HFF-Myc (cell line): ENCODE results near the gene PSMB4.
"Not testable (repeated sequence)": the region's sequence is repeated elsewhere in the genome, so short reads cannot be mapped to it uniquely, and the experiment has no call there.

Experiments used
- DNase-seq: peaks from one replicate; pipeline ENCODE4 v3.0.0-alpha.2; 2011; ENCODE audit warnings: low read depth; ENCODE audit errors: extremely low read depth
- H3K4me3 ChIP-seq: replicated peaks from 2 replicates; pipeline ENCODE4 v1.5.1; 2011; ENCODE audit warnings: low read depth, mild to moderate bottlenecking, control low read depth, low read length
- TF ChIP-seq, protein P1 (sequence below): IDR thresholded peaks from 2 replicates; pipeline ENCODE4 v1.5.1; 2012; ENCODE audit warnings: mild to moderate bottlenecking, low read depth, low read length, control low read depth; ENCODE audit errors: missing control alignments

Gene PSMB4

DNA sequence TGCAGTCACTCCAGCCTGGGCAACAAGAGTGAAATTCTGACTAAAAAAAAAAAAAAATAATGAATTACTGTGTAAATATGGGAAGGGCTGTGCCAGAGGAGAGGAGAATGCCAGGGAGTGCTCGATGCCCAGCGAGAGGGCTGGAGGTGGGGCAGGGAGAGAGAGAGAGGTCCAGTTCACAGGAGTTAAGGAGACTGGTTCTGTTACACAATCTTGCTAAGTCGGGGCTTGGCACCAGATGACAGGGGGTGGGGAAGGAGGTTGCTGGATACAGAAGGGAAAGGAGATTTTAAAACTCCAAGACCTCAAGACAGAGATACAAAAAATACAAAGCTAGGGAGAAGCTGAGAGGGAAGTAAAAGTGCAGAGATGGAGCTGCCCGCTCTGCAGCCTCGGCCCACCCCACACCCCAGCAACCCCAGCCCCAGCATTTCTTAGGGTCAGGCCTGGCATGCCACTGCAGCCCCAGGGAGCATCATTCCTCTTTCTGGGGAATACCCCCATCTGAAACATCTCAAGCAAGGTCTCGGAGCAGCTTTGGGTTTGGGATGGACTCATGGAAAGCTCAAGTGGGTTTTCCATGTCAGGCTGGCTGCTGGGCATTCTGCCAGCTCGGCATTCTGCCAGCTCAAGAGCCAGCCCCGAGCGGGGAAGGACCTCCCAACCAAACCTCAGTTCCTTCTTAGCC, 27.9 kb upstream of the PSMB4 start:
- DNase-seq = no peak
- TF ChIP-seq, protein P1, sequence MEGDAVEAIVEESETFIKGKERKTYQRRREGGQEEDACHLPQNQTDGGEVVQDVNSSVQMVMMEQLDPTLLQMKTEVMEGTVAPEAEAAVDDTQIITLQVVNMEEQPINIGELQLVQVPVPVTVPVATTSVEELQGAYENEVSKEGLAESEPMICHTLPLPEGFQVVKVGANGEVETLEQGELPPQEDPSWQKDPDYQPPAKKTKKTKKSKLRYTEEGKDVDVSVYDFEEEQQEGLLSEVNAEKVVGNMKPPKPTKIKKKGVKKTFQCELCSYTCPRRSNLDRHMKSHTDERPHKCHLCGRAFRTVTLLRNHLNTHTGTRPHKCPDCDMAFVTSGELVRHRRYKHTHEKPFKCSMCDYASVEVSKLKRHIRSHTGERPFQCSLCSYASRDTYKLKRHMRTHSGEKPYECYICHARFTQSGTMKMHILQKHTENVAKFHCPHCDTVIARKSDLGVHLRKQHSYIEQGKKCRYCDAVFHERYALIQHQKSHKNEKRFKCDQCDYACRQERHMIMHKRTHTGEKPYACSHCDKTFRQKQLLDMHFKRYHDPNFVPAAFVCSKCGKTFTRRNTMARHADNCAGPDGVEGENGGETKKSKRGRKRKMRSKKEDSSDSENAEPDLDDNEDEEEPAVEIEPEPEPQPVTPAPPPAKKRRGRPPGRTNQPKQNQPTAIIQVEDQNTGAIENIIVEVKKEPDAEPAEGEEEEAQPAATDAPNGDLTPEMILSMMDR = no peak
- H3K4me3 ChIP-seq = peak overlapping the region; percentile 46

DNA sequence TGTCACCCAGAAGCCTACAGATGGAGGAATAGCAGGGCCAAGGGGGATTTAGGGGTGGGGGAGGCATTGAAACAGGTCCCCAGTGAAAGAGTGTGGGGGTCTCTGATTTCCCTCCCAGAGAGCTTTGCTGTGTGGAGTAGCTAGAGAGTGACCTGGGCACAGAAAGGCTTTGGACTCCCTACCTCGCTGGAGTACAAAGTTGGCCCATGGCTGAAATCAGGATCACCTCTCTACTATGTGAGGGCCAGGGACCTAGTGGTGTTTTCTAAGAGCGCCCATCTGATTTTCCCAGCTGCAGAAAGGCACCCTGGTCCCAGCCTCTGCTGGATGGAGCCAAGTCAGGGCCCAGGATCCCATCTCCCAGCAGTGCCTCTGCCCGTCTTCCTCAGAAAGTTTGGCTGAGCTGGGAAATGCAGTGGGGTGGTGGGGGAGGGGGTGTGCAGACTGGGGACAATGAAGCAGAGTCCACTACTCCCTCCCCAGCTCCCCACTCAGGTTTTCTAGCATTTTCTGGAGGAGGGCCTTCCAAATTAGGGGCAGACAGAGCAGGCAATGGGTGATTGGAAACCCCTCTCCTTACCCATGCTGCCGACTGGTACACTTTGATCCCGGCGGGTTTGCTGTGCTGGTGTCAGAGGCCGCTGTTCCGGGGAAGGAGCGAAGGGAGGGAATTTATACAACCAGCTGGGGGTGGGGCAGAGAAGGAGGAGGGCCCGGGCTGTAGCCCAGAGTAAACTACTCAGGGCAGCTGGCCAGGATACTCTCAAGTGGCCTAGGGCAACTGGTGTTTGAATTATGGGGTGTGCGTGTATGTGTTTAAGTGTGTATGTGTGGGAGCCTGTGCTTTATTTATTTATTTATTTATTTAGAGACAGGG, 27.1 kb upstream of the PSMB4 start, which contains the start of gene SELENBP1:
Gene SELENBP1, minus strand, starts transcription at position 648 of the 877 bp plus-strand sequence. Its CDS starts 64 bp downstream, at position 584.
- TF ChIP-seq, protein P1 = no peak
- H3K4me3 ChIP-seq = peak within 1 kb of the TSS; percentile 46
- DNase-seq = peak; percentile 26

DNA sequence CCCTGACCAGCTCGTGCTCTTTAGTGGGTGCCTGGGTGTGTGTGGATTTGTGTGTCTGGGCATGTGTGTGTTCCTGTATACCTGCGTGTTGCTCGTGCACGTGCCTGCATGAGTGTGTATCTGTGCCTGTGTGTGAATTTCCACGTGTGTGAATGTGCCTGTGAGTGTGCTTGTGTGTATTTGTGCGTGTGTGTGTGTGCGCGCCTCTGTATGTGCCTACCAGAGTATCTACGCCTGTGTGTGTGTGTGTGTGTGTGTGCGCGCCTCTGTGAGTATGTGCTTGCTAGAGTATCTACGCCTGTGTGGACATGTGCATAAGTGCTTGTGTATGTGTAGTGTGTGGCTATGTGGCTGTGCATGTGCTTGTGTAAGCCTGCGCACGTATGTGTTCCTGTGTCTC, 26.2 kb upstream of the PSMB4 start:
- H3K4me3 ChIP-seq = no peak overlapping the region
- TF ChIP-seq, protein P1 = no peak
- no peak for DNase-seq

GRCh38 chr1:151377150-151377884, 22.1 kb upstream of the PSMB4 start:
- TF ChIP-seq, protein P1 = no peak
- no peak for DNase-seq

GRCh38 chr1:151384584-151384983, 14.8 kb upstream of the PSMB4 start:
- no peak overlapping the region for H3K4me3 ChIP-seq
- TF ChIP-seq, protein P1 = no peak

More at GRCh38 chr1:151377150-151377884, 22.1 kb upstream of the PSMB4 start:
- H3K4me3 ChIP-seq = no peak overlapping the region

GRCh38 chr1:151386002-151386401, 13.4 kb upstream of the PSMB4 start:
- TF ChIP-seq, protein P1 = no peak
- DNase-seq = no peak
- H3K4me3 ChIP-seq = no peak overlapping the region

More at GRCh38 chr1:151384584-151384983, 14.8 kb upstream of the PSMB4 start:
- no peak for DNase-seq

DNA sequence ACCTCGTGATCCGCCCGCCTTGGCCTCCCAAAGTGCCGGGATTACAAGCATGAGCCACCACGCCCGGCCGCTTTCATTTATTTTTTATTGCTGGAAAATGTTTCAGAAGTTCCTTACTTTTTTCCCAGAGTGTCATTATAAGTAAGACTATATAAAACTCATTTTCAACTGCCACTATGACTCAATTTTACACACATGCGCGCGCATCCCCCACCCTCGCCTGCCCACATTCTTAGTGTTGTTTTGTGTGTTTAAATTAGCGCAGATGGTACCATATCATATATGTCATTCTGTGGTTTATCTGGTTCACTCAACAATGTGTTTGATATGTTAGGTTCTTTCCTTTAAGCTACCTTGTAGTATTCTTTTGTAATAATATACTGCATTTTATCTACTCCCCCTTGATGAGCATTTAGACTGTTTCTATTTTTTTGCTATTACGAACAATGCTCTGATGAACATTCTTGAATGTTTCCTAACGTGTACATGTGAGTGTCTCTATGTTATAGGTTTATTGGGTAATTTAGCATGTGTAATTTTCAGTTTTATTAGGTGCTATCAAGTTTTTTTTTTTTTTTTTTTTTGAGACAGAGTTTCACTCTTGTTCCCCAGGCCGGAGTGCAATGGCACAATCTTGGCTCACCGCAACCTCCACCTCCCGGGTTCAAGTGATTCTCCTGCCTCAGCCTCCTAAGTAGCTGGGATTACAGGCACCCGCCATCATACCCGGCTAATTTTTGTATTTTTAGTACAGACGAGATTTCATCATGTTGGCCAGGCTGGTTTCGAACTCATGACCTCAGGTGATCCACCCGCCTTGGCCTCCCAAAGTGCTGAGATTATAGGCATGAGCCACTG, 8.9 kb upstream of the PSMB4 start:
- not testable (repeated sequence) for H3K4me3 ChIP-seq

More for the DNA sequence above, 8.9 kb upstream of the PSMB4 start:
- DNase-seq = not testable (repeated sequence)
